OCI-LY3 (cell line): ENCODE measurements around the gene DRAP1.

ENCODE experiments used
- H2AFZ ChIP-seq: fragments of 200-600, 300-600 bp; shearing (Covaris generic); 2 replicates; pipeline ENCODE4 v1.6.0; 2014; ENCODE audit warnings: antibody characterized with exemption, low read depth, low read length
- H3K27ac ChIP-seq: fragments of 200-600, 300-600 bp; sonication (generic); 2 replicates; pipeline ENCODE4 v1.5.1; 2014; ENCODE audit warnings: mild to moderate bottlenecking, low read length, moderate library complexity, mixed read lengths
- H3K27me3 ChIP-seq: fragments of 200-600, 300-600 bp; sonication (generic); 2 replicates; pipeline ENCODE4 v1.6.1; 2014; ENCODE audit warnings: low read depth, low read length, mixed read lengths
- H3K36me3 ChIP-seq: fragments of 200-600, 300-600 bp; sonication (generic); replicated peaks from 2 replicates; pipeline ENCODE3; 2014; ENCODE audit warnings: low read depth, low read length, mixed read lengths
- H3K4me1 ChIP-seq: fragments of 300-600, 200-600 bp; sonication (generic); 2 replicates; pipeline ENCODE4 v1.6.1; 2014; ENCODE audit warnings: low read length, mixed read lengths
- H3K4me2 ChIP-seq: fragments of 200-600, 300-600 bp; sonication (generic); 2 replicates; pipeline ENCODE4 v1.6.1; 2014; ENCODE audit warnings: low read length, mixed read lengths
- H3K4me3 ChIP-seq: fragments of 300-600, 200-600 bp; sonication (generic); 2 replicates; pipeline ENCODE4 v1.5.1; 2014; ENCODE audit warnings: antibody characterized with exemption, mild to moderate bottlenecking, low read length, moderate library complexity
- H3K79me2 ChIP-seq: fragments of 300-600, 200-600 bp; shearing (Covaris generic); 2 replicates; pipeline ENCODE4 v1.6.1; 2014; ENCODE audit warnings: mild to moderate bottlenecking, low read length, mixed read lengths
- H3K9ac ChIP-seq: fragments of 300-600, 200-600 bp; shearing (Covaris generic); 2 replicates; pipeline ENCODE4 v1.6.0; 2014; ENCODE audit warnings: mild to moderate bottlenecking, low read length, moderate library complexity
- H3K9me3 ChIP-seq: fragments of 200-600, 300-600 bp; shearing (Covaris generic); 2 replicates; pipeline ENCODE4 v1.6.1; 2014; ENCODE audit warnings: low read length, mixed read lengths; ENCODE audit not compliant: insufficient read depth
- H4K20me1 ChIP-seq: fragments of 200-600, 300-600 bp; sonication (generic); 2 replicates; pipeline ENCODE4 v1.6.1; 2016; ENCODE audit warnings: low read length, mixed read lengths; ENCODE audit not compliant: insufficient read depth
- EZH2phosphoT487 ChIP-seq: fragments of 200-600 bp; shearing (Covaris generic); IDR thresholded peaks from 2 replicates; pipeline ENCODE4 v1.6.1; 2018; ENCODE audit warnings: antibody characterized with exemption, mixed run types, low read depth
- TF ChIP-seq, protein P1 (sequence below): fragments of 200-600, 300-600 bp; sonication (generic); IDR thresholded peaks from 2 replicates; pipeline ENCODE4 v1.5.1; 2014; ENCODE audit warnings: antibody characterized with exemption, low read length, low read depth

Gene DRAP1

DNA sequence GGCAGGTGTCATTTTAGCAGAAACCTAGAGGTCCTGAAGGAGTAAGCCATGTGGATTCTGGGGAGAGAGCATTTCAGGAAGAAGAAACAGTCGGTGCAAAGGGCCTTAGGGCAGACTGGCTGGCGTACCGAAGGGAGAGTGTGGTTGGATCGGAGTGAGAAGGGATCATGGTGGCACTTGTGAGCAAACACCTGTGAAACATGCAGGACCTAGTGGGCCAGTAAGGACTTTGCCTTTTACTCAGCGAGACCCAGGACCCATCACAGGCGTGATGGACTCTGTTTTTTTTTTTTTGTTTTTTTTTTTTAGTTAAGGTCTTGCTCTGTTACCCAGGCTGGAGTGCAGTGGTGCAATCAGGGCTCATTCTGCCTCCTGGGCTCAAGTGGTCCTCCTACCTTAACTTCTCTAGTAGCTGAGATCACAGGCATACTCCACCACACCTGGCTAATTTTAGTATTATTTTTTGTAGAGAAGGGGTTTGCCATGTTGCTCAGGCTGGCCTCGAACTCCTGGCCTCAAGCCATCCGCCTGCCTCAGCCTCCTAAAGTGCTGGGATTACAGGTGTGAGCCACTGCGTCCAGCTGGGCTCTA lies 22.6 kb downstream of the DRAP1 start:
- H3K36me3 ChIP-seq = no peaks in the 10 kb centered on the region
- H3K9me3 ChIP-seq = no peaks in the 10 kb centered on the region
- H3K4me1 ChIP-seq = peaks cover 27% of the 10 kb centered on the region
- H3K79me2 ChIP-seq = no peaks in the 10 kb centered on the region
- H4K20me1 ChIP-seq = no peaks in the 10 kb centered on the region
- no peaks in the 10 kb centered on the region for H3K27me3 ChIP-seq
- peak overlapping the region; percentile 35; the same call in 1 of the 2 replicates for H3K9ac ChIP-seq
- peak overlapping the region; percentile 13; the same call in 1 of the 2 replicates for H3K27ac ChIP-seq
- H2AFZ ChIP-seq = peak overlapping the region; percentile 59
- TF ChIP-seq EZH2phosphoT487 = no peak
- TF ChIP-seq, protein P1, sequence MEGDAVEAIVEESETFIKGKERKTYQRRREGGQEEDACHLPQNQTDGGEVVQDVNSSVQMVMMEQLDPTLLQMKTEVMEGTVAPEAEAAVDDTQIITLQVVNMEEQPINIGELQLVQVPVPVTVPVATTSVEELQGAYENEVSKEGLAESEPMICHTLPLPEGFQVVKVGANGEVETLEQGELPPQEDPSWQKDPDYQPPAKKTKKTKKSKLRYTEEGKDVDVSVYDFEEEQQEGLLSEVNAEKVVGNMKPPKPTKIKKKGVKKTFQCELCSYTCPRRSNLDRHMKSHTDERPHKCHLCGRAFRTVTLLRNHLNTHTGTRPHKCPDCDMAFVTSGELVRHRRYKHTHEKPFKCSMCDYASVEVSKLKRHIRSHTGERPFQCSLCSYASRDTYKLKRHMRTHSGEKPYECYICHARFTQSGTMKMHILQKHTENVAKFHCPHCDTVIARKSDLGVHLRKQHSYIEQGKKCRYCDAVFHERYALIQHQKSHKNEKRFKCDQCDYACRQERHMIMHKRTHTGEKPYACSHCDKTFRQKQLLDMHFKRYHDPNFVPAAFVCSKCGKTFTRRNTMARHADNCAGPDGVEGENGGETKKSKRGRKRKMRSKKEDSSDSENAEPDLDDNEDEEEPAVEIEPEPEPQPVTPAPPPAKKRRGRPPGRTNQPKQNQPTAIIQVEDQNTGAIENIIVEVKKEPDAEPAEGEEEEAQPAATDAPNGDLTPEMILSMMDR = no peak
- H3K4me3 ChIP-seq = peak overlapping the region; percentile 38
- peak overlapping the region; percentile 71 for H3K4me2 ChIP-seq

DNA sequence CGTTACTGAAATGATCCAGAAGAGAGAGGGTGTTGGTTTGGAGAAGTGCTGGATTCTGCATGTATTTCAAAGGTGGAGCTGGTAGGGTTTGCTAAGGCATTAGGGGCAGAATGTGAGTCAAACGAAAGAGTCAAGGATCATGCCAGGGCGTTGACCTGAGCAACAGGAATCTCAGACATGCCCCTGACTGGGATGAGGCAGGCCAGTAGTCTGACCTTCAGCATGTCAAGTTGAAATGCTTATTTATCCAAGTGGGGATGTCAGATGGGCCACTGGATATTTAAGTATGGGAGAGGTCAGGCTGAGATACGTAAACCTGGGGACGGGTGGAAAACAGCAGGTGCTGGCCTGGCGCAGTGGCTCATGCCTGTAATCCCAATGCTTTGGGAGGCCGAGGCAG lies 23.3 kb downstream of the DRAP1 start:
- H3K27ac ChIP-seq = no peak overlapping the region
- H3K4me1 ChIP-seq = peaks cover 20% of the 10 kb centered on the region
- no peak overlapping the region for H3K4me3 ChIP-seq
- H3K9ac ChIP-seq = no peak overlapping the region
- TF ChIP-seq, protein P1 = no peak
- no peak for TF ChIP-seq EZH2phosphoT487
- H2AFZ ChIP-seq = no peak overlapping the region
- H3K9me3 ChIP-seq = no peaks in the 10 kb centered on the region
- H3K79me2 ChIP-seq = no peaks in the 10 kb centered on the region
- no peaks in the 10 kb centered on the region for H3K27me3 ChIP-seq
- no peaks in the 10 kb centered on the region for H4K20me1 ChIP-seq
- no peaks in the 10 kb centered on the region for H3K36me3 ChIP-seq
- no peak overlapping the region for H3K4me2 ChIP-seq

DNA sequence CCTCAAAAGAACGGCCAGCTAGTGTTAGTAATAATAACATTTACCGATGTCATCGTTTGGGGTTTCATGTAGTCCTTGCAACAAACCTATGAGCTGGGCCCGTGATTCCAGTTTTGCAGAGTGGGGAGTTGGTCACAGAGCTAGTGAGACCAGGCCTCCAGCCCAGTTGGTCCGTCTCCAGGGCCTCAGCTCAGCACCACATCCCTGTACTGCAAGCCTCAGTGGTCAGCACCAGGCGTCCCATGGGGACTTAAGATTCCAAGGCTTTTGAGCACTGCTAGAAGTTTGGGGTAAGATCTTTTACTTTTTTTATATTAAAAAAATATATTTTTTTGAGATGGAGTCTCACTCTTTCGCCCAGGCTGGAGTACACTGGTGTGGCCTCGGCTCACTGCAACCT lies 25.0 kb downstream of the DRAP1 start:
- Histone ChIP-seq H3K9me3 (no peaks in the 10 kb centered on the region), H3K27me3 (no peaks in the 10 kb centered on the region), H3K79me2 (no peaks in the 10 kb centered on the region), H4K20me1 (no peaks in the 10 kb centered on the region), H3K36me3 (no peaks in the 10 kb centered on the region), H3K4me2 (no peak overlapping the region), H3K4me3 (no peak overlapping the region), H2AFZ (no peak overlapping the region), H3K27ac (no peak overlapping the region), H3K9ac (no peak overlapping the region), H3K4me1 (peaks cover 15% of the 10 kb centered on the region)
- TF ChIP-seq EZH2phosphoT487 = no peak

DNA sequence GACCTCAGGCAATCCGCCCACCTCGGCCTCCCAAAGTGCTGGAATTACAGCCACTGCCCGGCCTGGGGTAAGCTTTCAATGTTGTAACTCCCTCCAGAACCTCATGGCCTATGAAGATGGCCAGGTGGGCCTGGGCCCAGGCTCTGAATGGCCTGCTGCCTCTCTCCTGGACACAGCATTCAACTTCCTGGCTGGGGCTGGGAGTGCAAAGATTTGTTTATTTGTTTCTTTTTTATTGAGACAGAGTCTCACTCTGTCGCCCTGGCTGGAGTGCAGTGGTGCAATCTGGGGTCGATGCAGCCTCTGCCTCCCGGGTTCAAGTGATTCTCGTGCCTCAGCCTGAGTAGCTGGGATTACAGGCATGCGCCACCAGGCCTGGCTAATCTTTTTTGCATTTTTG lies 25.5 kb downstream of the DRAP1 start:
- H4K20me1 ChIP-seq = no peaks in the 10 kb centered on the region
- H3K4me2 ChIP-seq = no peak overlapping the region
- H2AFZ ChIP-seq = no peak overlapping the region
- no peaks in the 10 kb centered on the region for H3K9me3 ChIP-seq
- no peaks in the 10 kb centered on the region for H3K27me3 ChIP-seq
- peaks cover 15% of the 10 kb centered on the region for H3K4me1 ChIP-seq
- no peak for TF ChIP-seq EZH2phosphoT487
- TF ChIP-seq, protein P1 = no peak
- H3K27ac ChIP-seq = no peak overlapping the region
- H3K79me2 ChIP-seq = no peaks in the 10 kb centered on the region
- H3K36me3 ChIP-seq = no peaks in the 10 kb centered on the region
- no peak overlapping the region for H3K9ac ChIP-seq
- no peak overlapping the region for H3K4me3 ChIP-seq
